GM19035 (cell line): ENCODE measurements around the gene TSPYL6.
A peak's percentile ranks its signal among the peaks of the same experiment; 100 is the strongest.

Experiments
- ATAC-seq: cut with Tn5 transposase; IDR thresholded peaks from one replicate; pipeline ENCODE4 v1.9.1; 2021; ENCODE audit not compliant: unreplicated experiment

TSPYL6 gene

DNA sequence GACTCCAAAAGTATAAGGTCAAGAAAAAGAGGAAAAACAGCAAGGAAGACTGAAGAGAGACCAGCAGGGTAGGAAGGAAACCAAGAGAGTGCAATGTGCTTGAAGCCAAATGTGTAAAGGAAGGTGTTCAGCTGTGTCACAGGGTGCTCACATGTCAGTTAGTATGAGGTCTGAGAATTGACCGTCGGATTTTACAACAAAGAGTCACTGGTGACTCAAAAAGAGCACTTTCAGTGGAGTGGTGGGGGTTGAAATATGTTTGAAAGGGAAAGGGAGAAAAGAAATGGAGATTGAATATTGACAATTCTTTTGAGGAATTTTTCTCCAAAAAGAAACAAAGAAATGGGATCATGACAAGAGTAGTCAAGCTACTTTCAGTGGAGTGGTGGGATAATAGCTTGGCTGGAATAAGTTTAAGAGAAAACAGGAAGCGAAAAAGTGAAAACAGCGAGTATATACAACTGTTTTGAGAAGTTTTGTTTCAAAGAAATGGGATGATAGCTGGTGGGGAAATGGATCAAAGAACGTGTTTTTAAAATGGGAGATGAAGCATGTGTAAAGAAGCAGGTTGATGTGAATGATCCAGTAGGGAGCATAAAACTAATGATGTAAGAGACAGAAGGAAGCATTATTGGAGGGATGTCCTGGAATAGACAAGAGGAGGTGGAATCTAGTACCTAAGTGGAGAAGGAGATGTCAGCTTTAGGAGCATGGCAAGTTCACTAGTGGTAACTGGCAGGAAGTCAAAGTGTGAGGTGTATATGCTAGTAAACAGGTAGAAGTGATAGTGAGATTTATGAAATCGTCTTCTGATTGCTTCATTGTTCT lies 3.6 kb upstream of the TSPYL6 start:
- peak; percentile 76 for ATAC-seq

DNA sequence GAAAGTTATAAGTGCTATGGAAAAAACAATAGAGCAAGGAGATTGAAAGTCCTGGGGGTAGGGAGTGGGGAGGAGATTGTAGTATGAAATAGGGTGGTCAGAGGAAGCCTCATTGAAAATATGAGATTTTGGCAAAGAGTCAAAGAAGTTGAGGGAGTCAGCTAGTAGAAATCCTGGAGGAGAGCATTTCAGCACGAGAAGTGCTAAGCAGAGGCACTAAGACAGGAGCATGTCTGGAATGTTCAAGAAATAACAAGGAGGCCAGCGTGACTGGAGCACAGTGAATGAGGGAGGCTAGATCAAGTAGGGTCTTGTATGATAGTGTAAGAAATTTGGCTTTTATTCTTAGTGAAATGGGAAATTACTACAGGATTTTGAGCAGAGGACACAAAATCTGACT lies 2.1 kb upstream of the TSPYL6 start:
- ATAC-seq: no peak

- no peak for ATAC-seq
These were observed 569 bp downstream of the TSPYL6 start for GRCh38 chr2:54255230-54256090.

DNA sequence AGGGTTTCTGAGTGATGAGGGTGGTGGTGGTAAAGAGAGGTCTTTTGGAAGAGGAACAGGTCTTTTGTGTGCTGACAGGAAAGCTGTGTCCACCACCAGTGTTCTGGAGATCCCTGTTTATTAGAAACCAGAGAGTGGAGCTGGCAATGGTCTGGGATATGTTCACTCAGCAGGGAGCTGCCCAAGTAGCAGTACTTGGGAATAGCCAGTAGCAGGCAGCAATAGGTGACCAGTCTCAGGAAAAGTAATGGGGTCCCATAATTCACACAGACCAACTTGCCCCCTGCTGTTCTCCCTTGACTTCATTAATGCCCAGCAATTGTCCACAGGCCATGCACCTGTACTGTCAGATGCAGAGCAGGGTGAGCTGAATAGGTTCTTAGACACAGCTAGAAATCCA lies 1.8 kb downstream of the TSPYL6 start:
- ATAC-seq: no peak

- no peak for ATAC-seq
These were observed 6.4 kb downstream of the TSPYL6 start for GRCh38 chr2:54249629-54250028.

DNA sequence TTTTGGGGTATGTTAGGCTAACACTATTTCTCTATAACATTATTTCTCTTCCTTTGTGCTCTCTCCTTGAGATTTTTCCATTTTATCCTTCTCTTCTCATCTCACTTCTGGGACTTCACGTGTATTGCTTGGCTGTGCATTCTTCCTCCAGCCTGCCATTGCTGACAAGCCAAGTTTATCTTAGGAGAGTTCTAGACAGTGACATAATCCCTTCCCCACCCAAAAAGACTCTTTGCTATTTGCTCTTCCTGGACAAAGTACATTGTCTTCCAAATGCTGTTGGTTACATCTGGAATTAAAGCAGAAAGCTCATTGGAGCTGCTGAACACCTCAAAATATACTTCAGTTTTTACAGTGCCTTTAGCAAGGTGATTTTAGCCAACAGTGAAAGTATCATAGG lies 8.9 kb downstream of the TSPYL6 start:
- no peak for ATAC-seq

DNA sequence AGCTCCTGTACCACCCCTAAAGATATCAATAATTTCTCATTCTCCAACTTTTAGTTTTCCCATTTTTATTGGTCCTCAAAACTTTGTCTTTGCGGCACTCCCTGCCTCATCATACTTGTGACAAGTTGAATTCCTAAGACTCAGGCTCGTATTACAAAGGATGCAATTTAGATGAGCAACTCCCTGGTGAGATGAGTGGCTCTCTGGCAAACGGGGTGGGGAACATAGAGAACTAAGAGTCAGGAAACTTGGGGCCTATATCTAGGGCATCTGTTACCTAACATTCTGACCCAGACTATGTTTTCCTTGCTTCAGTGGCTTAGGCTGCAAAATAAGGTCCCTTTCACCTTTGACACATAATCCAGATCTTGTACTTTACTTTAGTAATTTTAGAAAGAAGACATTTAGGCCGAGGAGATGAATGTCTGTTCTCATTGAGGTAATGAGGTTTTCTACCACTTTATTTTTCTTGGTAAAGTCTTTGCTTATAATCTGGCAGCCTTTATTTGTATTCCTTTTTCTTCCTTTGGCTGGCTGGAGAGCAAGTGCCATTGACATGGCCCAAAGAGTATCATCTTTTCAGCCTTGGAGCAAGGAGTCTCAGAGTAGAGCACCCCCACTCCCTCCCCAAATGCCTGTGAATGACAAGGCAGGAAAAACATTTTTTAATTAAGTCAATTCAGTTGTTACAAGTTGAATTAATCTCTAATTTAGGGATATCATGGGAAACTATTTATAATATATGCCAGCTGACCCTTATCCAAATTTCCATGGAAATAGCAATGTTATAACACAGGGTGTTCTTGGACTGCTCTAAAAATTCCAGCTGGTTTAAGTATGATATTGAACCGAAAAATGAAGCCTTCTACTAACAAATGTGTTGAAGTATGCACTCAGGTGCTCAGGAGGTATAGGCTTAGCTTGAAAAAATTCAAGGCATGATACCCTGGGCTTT lies 15.2 kb downstream of the TSPYL6 start:
- no peak for ATAC-seq

DNA sequence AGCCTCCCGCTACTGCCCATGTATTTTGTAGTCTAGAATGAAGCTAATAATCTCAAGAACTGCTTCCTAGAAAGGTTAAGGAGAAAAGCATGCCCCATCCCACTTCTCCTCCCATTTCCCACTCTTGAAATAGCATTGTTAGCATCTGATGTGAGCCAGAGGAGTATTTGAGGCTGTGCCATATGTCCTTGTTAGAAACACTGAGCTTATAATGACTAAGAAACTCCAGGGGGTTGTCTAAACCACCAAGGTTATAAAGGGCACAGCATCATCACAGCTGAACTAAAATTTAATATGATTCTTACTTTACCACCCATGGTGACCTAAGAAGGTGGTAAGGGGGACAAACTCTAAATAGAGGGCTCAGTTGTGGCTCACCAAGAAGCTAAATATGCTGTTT lies 16.6 kb downstream of the TSPYL6 start:
- no peak for ATAC-seq

GRCh38 chr2:54237428-54237827 lies 18.6 kb downstream of the TSPYL6 start:
- ATAC-seq: no peak

GRCh38 chr2:54233832-54234649 lies 22.0 kb downstream of the TSPYL6 start:
- no peak for ATAC-seq

DNA sequence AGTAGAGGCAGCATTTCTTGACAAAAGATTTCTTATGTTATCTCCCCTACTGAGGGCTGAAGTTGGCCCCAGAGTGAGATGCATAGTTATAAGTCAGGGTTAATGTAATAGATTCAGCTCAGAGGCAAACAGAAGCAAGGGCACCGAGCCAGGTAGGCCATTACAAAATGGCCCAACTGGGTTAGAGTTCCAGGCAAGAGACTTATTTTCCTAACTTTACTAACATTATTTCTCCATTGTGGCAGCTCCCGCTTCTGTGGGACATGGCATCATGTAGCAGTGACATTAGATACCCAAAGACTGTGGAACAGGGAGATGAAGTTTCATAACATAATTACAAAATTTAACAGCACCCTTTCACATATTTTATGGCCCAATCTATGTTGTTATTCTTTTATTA lies 27.1 kb downstream of the TSPYL6 start:
- no peak for ATAC-seq

DNA sequence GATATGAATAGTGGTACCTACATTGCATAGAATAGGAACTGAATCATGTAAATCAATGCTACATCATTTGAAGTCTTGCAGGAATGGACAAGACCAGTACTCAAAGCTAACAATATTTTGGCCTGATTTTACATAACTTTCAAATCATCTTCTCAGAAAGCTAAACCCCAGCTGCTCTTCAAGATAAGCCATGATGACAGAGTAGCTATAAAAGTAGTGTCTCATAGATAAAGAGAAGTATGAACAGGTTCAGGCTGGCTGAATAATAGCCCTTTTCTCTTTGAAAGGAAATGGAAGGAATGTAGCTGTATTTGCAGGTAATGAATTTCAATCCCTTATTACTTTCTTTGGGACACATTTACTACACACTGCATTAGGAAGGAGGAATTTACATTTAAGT lies 28.2 kb downstream of the TSPYL6 start:
- no peak for ATAC-seq

DNA sequence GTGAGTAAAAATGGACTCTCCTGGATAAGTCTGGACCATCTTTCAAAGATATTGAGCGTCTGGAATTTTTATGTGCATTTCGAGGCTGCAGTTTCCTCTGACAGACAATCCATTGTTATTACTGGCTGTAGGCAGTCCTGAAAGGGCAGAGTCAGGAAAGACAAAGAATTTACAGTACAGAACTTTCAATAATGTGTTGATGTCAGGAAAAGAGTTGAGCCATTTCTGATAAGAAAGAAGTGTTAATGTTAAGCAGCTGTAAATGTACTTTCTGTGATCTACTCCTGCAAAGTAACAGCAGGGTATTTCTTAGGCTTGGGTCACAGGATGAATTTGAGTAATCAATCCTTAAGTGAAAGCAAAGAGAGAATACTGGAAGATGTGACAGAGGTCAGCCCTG lies 29.8 kb downstream of the TSPYL6 start:
- ATAC-seq: no peak

DNA sequence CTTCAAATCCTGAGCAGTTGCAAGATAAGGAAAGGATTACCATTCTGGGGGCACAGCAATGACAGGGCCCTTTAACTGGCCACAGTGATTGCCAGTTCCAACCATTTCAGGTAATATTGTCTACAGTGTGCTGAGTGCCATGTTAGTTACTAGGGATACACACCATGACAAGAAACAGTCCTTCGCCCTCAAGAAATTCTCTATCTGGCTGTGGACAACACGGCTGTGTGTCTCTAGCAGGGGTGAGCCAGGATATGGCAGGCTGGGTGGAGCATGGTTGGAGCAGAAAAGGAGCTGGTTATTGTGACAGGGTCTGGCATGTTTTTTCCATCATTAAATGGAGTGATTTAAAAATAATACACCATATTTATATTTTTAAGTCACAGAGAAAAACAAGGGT lies 31.0 kb downstream of the TSPYL6 start:
- no peak for ATAC-seq

GRCh38 chr2:54213082-54213481 lies 42.9 kb downstream of the TSPYL6 start:
- no peak for ATAC-seq

GRCh38 chr2:54212456-54212855 lies 43.6 kb downstream of the TSPYL6 start:
- ATAC-seq: no peak

DNA sequence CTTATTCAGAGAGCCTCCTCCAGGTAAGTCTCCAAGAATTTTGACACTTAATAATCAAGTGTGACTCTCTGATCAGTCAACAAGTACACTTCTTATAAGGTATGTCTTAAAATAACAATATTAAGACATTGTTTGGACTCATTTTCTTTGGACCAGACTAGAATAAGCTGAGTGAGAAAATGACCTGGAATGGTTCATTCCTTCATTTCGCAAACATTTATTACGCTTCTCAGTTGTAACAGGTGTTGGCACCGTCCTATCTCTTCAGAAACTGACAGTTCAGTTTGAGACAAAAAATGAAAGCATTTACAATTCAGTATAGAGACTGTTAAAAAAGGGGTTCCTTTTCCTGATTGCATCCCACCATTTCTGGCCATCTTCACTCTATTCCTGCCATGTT lies 46.6 kb downstream of the TSPYL6 start:
- ATAC-seq: no peak

DNA sequence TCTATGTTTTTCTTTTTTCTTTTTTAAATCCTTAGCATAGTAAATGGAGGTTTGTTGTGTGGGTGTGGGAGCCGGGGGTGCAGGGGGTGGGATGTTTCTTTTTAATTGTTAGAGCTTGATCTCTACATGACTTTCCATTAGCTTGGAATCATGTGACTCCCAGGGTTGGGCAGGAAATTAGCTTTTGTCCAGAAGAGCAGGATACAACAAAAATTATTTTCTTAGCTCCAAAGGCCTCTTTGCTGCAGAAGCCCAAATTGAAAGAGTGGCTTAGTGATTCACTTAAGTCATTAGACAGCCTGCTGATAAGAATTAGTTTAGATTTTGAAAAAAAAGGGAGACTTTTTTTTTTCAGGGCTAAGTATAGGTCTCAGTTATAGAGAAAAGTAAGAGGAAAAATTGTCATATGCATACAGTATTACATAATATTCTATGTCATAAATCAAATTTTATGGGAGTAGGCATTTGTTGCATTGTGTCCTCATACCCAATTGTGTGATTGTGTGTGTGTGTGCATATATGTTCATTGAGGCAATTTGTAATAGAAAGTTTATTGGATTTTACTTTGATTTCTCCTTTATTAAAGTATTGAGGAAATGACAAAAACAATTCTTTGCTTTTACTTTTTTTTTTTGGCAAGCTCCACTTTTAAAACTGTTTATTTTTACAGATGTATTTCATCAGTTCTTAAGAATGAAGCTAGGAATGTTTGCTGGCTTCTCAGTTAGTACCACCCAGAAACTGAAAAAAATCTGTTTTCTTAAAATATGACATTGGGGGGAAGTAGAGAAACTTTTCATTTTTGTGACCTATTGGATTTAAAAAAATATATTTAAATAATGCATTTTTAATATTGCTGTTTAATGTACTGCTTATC lies 47.4 kb downstream of the TSPYL6 start:
- no peak for ATAC-seq

DNA sequence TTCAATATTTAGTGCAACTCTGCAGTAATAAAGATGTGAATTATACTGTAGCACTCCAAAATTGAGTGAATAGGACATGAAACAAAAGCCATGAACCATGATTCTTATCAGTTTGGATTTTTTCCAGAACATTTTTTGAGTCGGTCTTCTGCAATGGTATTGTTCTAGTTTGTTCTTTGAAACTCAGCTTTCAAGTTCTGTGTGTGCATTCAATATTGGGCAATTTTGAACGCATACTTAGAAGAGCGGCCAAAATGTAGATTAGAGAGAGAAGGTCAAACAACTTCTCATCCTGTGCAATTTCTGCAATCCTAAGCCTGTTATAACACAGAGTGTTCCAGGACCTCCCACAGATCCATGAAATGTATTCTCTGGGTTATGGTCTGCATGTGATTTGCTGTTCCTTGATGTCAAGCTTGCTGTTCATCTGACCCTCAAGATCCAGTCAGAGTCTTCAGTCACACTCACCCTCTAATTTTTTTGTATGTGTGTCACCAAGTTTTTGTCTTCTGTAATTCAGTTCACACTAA lies 48.3 kb downstream of the TSPYL6 start:
- ATAC-seq: no peak
